ENCODE data around the gene KRT2. TPM values are rescaled to one million over a fixed set of nuclear protein-coding genes. Genes with fewer than 3 reads are reported as not detected.

Gene KRT2
- total and polyA plus RNA-seq, 10 of the 15 experiments (the other 5 are each of a cell fraction or from before 2014, with no cell fraction given) = 0.08 to 0.12 TPM; not detected in 8

DNA sequence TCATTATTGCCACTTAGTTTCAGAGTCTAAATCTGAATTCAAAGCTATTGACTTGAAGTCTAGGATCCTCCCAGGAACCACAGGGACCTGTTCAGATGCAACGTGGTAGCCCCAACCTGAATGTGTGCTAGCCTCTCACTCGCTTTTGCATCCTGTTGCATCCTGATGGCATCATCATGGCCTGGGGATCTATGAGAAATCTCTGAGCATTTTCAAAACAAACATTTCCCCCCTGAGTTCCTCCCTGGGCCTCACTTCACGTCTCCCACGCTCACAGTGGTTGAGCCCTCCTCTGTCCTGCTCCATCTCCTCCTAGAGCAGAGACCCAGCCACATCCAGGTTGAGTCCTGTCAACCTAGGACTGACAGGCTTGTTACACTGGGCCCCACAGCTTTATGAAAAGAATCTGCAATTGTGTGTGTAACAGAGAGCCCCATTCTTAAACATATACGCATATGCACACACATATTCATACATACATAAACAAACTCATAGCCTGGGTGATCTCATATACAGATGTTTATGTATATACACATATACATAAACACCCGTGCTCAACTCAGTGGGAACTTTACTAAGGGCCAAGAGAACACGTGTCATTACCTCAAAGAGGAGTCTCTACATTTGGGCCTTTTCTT lies 45.3 kb downstream of the KRT2 start:
- no peaks in the 10 kb centered on the region for H3K36me3 ChIP-seq (ENCODE audit: control insufficient read depth in 2 of 2, insufficient read depth in 2 of 2, low read length in 1 of 2)

DNA sequence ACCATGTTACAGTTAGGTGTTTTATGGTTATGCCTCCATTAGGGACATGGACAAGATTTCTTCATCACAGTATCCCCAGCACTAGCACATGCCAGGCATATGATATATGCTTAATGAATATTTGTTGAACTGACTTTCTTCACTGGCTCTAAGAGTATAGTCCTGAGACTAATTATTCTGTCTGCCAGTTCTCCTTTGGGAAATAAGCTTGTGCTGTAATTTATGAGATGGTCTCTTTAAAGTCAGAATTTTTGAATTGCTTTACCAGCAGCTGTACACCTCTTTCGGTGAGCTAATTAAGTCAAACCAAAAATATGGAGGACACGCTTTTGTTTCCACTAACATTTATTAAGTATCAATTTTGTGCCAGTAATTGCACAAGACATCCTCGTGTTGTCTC lies 45.9 kb downstream of the KRT2 start:
- intact Hi-C loops (cut with micrococcal nuclease; ENCODE audit: unreplicated experiment) = no loop called here
- H3K4me1 ChIP-seq (ENCODE audit: control insufficient read depth, insufficient read depth, low read length) = no peaks in the 10 kb centered on the region
- H3K36me3 ChIP-seq (ENCODE audit: control insufficient read depth in 2 of 2, insufficient read depth in 2 of 2, low read length in 1 of 2) = no peaks in the 10 kb centered on the region
- no peaks in the 10 kb centered on the region for H3K9me3 ChIP-seq (replicated peaks; ENCODE audit: control insufficient read depth, insufficient read depth, low read length)
- H3K4me3 ChIP-seq = no peak overlapping the region
- DNase-seq (ENCODE audit: low read depth, low spot score) (no peak), FAIRE-seq (no peak), ATAC-seq (no peak)
- no peak overlapping the region for H3K4me2 ChIP-seq (ENCODE audit: control insufficient read depth, insufficient read depth)
- TF ChIP-seq ZNF207 (IDR thresholded peaks at IDR 0.05; ENCODE audit: borderline replicate concordance) = no peak
- no peak for TF ChIP-seq TAF1 (IDR thresholded peaks at IDR 0.05; ENCODE audit: borderline replicate concordance, low read depth, low read length)
- no TSS peak for BruUV-seq (replicated peaks)
- WGBS (ENCODE audit: insufficient coverage, insufficient replicate concordance, low lambda C conversion rate, missing lambda C conversion rate) = 27% methylated on average over 3 of the region's 3 CpGs
- ChIA-PET CTCF (no interaction called here), POLR2A (no interaction called here), RAD21 (ENCODE audit: unreplicated experiment) (no interaction called here), SMC1A (ENCODE audit: uncharacterized antibody, unreplicated experiment) (no interaction called here)
- H2AFZ ChIP-seq (ENCODE audit: control insufficient read depth, low read depth, low read length) = no peak overlapping the region
- no peaks in the 10 kb centered on the region for H4K20me1 ChIP-seq (ENCODE audit: control insufficient read depth, insufficient read depth)
- H3K27me3 ChIP-seq (replicated peaks in 1 of 2; ENCODE audit: control insufficient read depth in 2 of 2, insufficient read depth in 2 of 2, low read length in 1 of 2) = peaks cover 3 to 6% of the 10 kb centered on the region in 2 experiments; a peak in 3 of 4 replicates
- in situ Hi-C loops (cut with MboI) = no loop called here
- H3K27ac ChIP-seq (ENCODE audit: control insufficient read depth, insufficient read depth) = no peak overlapping the region
- H3K9ac ChIP-seq (ENCODE audit: control insufficient read depth, insufficient read depth, low read length) = no peak overlapping the region
- no peaks in the 10 kb centered on the region for H3K79me2 ChIP-seq (ENCODE audit: control insufficient read depth, insufficient read depth, low read length)

More for the DNA sequence above, 45.3 kb downstream of the KRT2 start:
- TF ChIP-seq, protein P1, sequence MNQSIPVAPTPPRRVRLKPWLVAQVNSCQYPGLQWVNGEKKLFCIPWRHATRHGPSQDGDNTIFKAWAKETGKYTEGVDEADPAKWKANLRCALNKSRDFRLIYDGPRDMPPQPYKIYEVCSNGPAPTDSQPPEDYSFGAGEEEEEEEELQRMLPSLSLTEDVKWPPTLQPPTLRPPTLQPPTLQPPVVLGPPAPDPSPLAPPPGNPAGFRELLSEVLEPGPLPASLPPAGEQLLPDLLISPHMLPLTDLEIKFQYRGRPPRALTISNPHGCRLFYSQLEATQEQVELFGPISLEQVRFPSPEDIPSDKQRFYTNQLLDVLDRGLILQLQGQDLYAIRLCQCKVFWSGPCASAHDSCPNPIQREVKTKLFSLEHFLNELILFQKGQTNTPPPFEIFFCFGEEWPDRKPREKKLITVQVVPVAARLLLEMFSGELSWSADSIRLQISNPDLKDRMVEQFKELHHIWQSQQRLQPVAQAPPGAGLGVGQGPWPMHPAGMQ (IDR thresholded peaks at IDR 0.05; ENCODE audit: borderline replicate concordance) = no peak
- TF ChIP-seq CHD4 (IDR thresholded peaks at IDR 0.05) (no peak), NFXL1 (IDR thresholded peaks at IDR 0.05; ENCODE audit: borderline replicate concordance) (no peak), EZH2 (IDR thresholded peaks at IDR 0.05; ENCODE audit: borderline replicate concordance, control insufficient read depth, low read depth, low read length) (no peak), NBN (IDR thresholded peaks at IDR 0.05) (no peak), BRCA1 (IDR thresholded peaks at IDR 0.05; ENCODE audit: low read depth, low read length) (no peak), NR2F1 (conservative IDR thresholded peaks at IDR 0.05) (no peak), HCFC1 (IDR thresholded peaks at IDR 0.05; ENCODE audit: low read length) (no peak)
- in situ Hi-C loops (cut with MboI) = no loop called here
- intact Hi-C loops (cut with micrococcal nuclease; ENCODE audit: unreplicated experiment) = no loop called here
- Histone ChIP-seq H3K4me2 (ENCODE audit: control insufficient read depth, insufficient read depth) (no peak overlapping the region), H4K20me1 (ENCODE audit: control insufficient read depth, insufficient read depth) (no peaks in the 10 kb centered on the region), H3K4me1 (ENCODE audit: control insufficient read depth, insufficient read depth, low read length) (no peaks in the 10 kb centered on the region), H3K27ac (ENCODE audit: control insufficient read depth, insufficient read depth) (no peak overlapping the region), H3K9me3 (replicated peaks; ENCODE audit: control insufficient read depth, insufficient read depth, low read length) (no peaks in the 10 kb centered on the region), H3K27me3 (replicated peaks in 1 of 2; ENCODE audit: control insufficient read depth in 2 of 2, insufficient read depth in 2 of 2, low read length in 1 of 2) (peaks cover 3% of the 10 kb centered on the region in 2 experiments; a peak in 3 of 4 replicates), H3K79me2 (ENCODE audit: control insufficient read depth, insufficient read depth, low read length) (no peaks in the 10 kb centered on the region), H2AFZ (ENCODE audit: control insufficient read depth, low read depth, low read length) (no peak overlapping the region), H3K4me3 (no peak overlapping the region), H3K9ac (ENCODE audit: control insufficient read depth, insufficient read depth, low read length) (no peak overlapping the region)
- FAIRE-seq (no peak), ATAC-seq (no peak), DNase-seq (ENCODE audit: low read depth, low spot score) (no peak)
- SMC1A ChIA-PET (ENCODE audit: uncharacterized antibody, unreplicated experiment) = no interaction called here
- POLR2A ChIA-PET = no interaction called here
- CTCF ChIA-PET = no interaction called here
- RAD21 ChIA-PET (ENCODE audit: unreplicated experiment) = no interaction called here
- no TSS peak for BruUV-seq (replicated peaks)
- 8% methylated on average over 7 of the region's 7 CpGs for WGBS (ENCODE audit: insufficient coverage, insufficient replicate concordance, low lambda C conversion rate, missing lambda C conversion rate)

Data from GM12878 (cell line).